Measurements from ENCODE around the gene DDX10. TPM values are rescaled to one million over a fixed set of nuclear protein-coding genes. Genes with fewer than 3 reads are reported as not detected.
"Not testable (repeated sequence)": the region's sequence is repeated elsewhere in the genome, so short reads cannot be mapped to it uniquely, and the experiment has no call there.

Gene DDX10
- total RNA-seq, 1 experiment from 2014 or later = 78.3 TPM

DNA sequence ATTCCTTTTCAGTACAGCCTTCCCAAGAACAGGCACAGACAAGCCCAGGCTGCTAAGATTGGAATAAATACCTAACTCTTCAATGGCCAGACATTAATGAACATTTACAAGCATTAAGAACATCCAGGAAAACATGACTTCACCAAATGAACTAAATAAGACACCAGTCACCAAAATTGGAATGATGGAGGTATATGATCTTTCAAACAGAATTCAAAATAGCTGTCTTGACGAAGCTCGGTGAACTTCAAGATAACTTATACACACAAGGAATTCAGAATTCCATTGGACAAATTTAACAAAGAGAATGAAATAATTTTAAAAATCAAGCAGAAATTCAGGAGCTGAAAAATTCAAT, 16.4 kb upstream of the DDX10 start:
- Histone ChIP-seq H3K36me3 (ENCODE audit: control insufficient read depth, insufficient read depth, low read length) (no peaks in the 10 kb centered on the region), H3K27me3 (replicated peaks; ENCODE audit: control insufficient read depth, insufficient read depth, low read length) (no peaks in the 10 kb centered on the region), H3K4me1 (no peaks in the 10 kb centered on the region; the same call in 1 of the 2 replicates), H3K4me3 (ENCODE audit: low read depth, low read length) (no peak overlapping the region), H3K9me3 (no peaks in the 10 kb centered on the region)
- Mint-ChIP-seq H3K4me1 (ENCODE audit: low read depth, unreplicated experiment) (peaks cover 5% of the 10 kb centered on the region), H3K27ac (ENCODE audit: unreplicated experiment) (no peak overlapping the region), H3K27me3 (ENCODE audit: insufficient read depth, unreplicated experiment) (peaks cover 11% of the 10 kb centered on the region), H3K4me3 (ENCODE audit: unreplicated experiment) (no peak overlapping the region), H3K9me3 (ENCODE audit: unreplicated experiment) (no peaks in the 10 kb centered on the region), H3K36me3 (ENCODE audit: insufficient read depth, unreplicated experiment) (no peaks in the 10 kb centered on the region)
- BruUV-seq (replicated peaks) = no TSS peak
- ChIA-PET POLR2A (no interaction called here), CTCF (interaction anchor here (0.7 to 3.4 kb wide), 2 partner anchors 60 to 530 kb away, joined by 3 to 11 read pairs; no protein-coding TSS in a partner anchor)
- DNase-seq = no peak
- intact Hi-C loops (cut with micrococcal nuclease; ENCODE audit: unreplicated experiment) = loop anchor here (1.0 to 5.0 kb wide), 10 partner anchors 55 to 527 kb away; partner anchors contain the start of genes ACAT1, ATM, C11orf65 and EXPH5
- TF ChIP-seq, protein P1, sequence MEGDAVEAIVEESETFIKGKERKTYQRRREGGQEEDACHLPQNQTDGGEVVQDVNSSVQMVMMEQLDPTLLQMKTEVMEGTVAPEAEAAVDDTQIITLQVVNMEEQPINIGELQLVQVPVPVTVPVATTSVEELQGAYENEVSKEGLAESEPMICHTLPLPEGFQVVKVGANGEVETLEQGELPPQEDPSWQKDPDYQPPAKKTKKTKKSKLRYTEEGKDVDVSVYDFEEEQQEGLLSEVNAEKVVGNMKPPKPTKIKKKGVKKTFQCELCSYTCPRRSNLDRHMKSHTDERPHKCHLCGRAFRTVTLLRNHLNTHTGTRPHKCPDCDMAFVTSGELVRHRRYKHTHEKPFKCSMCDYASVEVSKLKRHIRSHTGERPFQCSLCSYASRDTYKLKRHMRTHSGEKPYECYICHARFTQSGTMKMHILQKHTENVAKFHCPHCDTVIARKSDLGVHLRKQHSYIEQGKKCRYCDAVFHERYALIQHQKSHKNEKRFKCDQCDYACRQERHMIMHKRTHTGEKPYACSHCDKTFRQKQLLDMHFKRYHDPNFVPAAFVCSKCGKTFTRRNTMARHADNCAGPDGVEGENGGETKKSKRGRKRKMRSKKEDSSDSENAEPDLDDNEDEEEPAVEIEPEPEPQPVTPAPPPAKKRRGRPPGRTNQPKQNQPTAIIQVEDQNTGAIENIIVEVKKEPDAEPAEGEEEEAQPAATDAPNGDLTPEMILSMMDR (IDR thresholded peaks at IDR 0.05; ENCODE audit: insufficient read depth in 1 of 2, low read depth in 1 of 2, low read length in 1 of 2, severe bottlenecking in 1 of 2, unreplicated experiment in 1 of 2) = no peak

DNA sequence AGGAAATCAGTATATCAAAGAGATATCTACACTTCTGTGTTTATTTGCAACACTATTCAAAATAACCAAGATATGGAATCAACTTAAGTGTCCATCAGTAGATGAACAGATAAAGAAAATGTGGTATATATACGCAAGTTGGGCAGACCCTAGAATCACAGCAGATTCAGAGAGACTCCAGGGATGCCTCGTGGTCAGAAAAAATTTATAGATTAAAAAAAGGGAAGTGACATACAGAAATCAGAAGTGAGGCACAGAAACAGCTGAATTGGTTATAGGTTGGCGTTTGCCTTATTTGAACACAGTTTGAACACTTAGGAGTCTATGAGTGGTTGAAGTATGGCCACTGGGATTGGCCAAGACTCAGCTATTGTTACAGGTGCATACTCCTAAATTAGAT, 10.8 kb upstream of the DDX10 start:
- H3K27me3 ChIP-seq (replicated peaks; ENCODE audit: control insufficient read depth, insufficient read depth, low read length); DNase-seq; BruUV-seq (replicated peaks); H3K4me1 Mint-ChIP-seq (ENCODE audit: low read depth, unreplicated experiment); H3K27me3 Mint-ChIP-seq (ENCODE audit: insufficient read depth, unreplicated experiment); H3K9me3 ChIP-seq; POLR2A ChIA-PET; H3K36me3 Mint-ChIP-seq (ENCODE audit: insufficient read depth, unreplicated experiment); H3K9me3 Mint-ChIP-seq (ENCODE audit: unreplicated experiment); H3K4me1 ChIP-seq; H3K4me3 ChIP-seq (ENCODE audit: low read depth, low read length); H3K4me3 Mint-ChIP-seq (ENCODE audit: unreplicated experiment); H3K27ac Mint-ChIP-seq (ENCODE audit: unreplicated experiment); H3K36me3 ChIP-seq (ENCODE audit: control insufficient read depth, insufficient read depth, low read length): not testable (repeated sequence)
- CTCF ChIA-PET = interaction anchor here (0.6 kb wide), 1 partner anchor 536 kb away, joined by 3 read pairs; no protein-coding TSS in a partner anchor
- intact Hi-C loops (cut with micrococcal nuclease; ENCODE audit: unreplicated experiment) = loop anchor here (2.0 to 10.0 kb wide), 2 partner anchors 339 to 655 kb away; no protein-coding TSS in a partner anchor

DNA sequence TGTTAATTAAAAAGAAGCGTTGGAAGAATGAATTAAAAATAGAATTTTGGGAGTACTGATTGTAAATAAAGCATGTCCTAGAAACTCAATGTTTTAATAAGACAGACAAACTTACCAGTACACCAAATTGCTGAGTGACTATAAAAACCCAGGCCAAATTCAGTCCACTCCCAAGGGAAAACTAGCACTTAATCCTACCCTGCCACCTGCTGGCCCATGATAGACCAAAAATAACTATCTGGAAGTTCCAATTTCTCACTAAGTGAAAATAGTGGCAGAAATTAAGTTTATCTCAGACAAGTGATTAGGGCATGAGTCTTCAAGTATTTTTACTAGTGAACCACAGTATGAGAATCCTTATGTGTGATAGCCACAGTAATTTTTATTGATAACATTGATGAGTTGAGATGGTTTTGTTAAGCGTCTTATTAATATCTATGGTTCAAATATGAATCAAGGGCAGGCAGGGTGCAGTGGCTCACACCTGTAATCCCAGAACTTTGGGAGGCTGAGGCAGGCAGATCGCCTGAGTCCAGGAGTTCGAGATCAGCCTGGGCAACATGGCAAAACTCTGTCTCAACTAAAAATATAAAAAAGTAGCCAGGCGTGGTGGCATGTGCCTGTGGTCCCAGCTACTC, 9.8 kb upstream of the DDX10 start:
- Histone ChIP-seq H3K9me3 (no peaks in the 10 kb centered on the region), H3K4me3 (ENCODE audit: low read depth, low read length) (no peak overlapping the region), H3K27me3 (replicated peaks; ENCODE audit: control insufficient read depth, insufficient read depth, low read length) (no peaks in the 10 kb centered on the region), H3K4me1 (no peaks in the 10 kb centered on the region), H3K36me3 (ENCODE audit: control insufficient read depth, insufficient read depth, low read length) (no peaks in the 10 kb centered on the region)
- peak; percentile 64 to 74 for DNase-seq
- Mint-ChIP-seq H3K4me3 (ENCODE audit: unreplicated experiment) (no peak overlapping the region), H3K27ac (ENCODE audit: unreplicated experiment) (no peak overlapping the region), H3K9me3 (ENCODE audit: unreplicated experiment) (no peaks in the 10 kb centered on the region), H3K27me3 (ENCODE audit: insufficient read depth, unreplicated experiment) (peaks cover 6% of the 10 kb centered on the region), H3K4me1 (ENCODE audit: low read depth, unreplicated experiment) (no peaks in the 10 kb centered on the region), H3K36me3 (ENCODE audit: insufficient read depth, unreplicated experiment) (no peaks in the 10 kb centered on the region)
- no TSS peak for BruUV-seq (replicated peaks)
- TF ChIP-seq, protein P1 (IDR thresholded peaks at IDR 0.05; ENCODE audit: insufficient read depth in 1 of 2, low read depth in 1 of 2, low read length in 1 of 2, severe bottlenecking in 1 of 2, unreplicated experiment in 1 of 2) = peak; percentile 87 to 92
- ChIA-PET CTCF (interaction anchor here (1.0 to 1.8 kb wide), 3 partner anchors 10 to 655 kb away, joined by 3 to 5 read pairs (median 5); partner anchors contain the start of gene DDX10), POLR2A (no interaction called here)
- intact Hi-C loops (cut with micrococcal nuclease; ENCODE audit: unreplicated experiment) = loop anchor here (1.0 to 10.0 kb wide), 6 partner anchors 238 to 656 kb away; partner anchors contain the start of gene CUL5

Data from Caco-2 (cell line).